H54 (cell line): ENCODE results near the gene CDC14A.
"Not testable (repeated sequence)": the region's sequence is repeated elsewhere in the genome, so short reads cannot be mapped to it uniquely, and the experiment has no call there.

Source experiments
- DNase-seq: peaks from one replicate; pipeline ENCODE4 v3.0.0; 2011; ENCODE audit warnings: low spot score, mixed read lengths; ENCODE audit not compliant: insufficient read length
- FAIRE-seq: peaks from 3 replicates; lab custom pipeline; 2011; peaks lifted over from hg19 to GRCh38; lab: Jason Lieb, UNC
- POLR2A ChIP-seq: IDR thresholded peaks from 2 replicates; pipeline ENCODE4 v1.6.1; 2011; ENCODE audit warnings: low read depth, mild to moderate bottlenecking, low read length

The CDC14A gene

GRCh38 chr1:100387657-100388350 lies 35.5 kb downstream of the CDC14A start:
- DNase-seq (no peak), FAIRE-seq (peak; percentile 33)
- no peak for TF ChIP-seq POLR2A

GRCh38 chr1:100390531-100390930 lies 38.2 kb downstream of the CDC14A start:
- no peak for DNase-seq
- FAIRE-seq, result no peak
- no peak for TF ChIP-seq POLR2A

- DNase-seq (no peak), FAIRE-seq (no peak)
- no peak for TF ChIP-seq POLR2A
These were observed 39.4 kb downstream of the CDC14A start for GRCh38 chr1:100391675-100392074.

GRCh38 chr1:100392756-100393155 lies 40.5 kb downstream of the CDC14A start:
- DNase-seq (no peak), FAIRE-seq (no peak)
- TF ChIP-seq POLR2A, result no peak

GRCh38 chr1:100394285-100394684 lies 42.0 kb downstream of the CDC14A start:
- FAIRE-seq (no peak), DNase-seq (no peak)
- no peak for TF ChIP-seq POLR2A

- no peak for DNase-seq
- FAIRE-seq, result no peak
- no peak for TF ChIP-seq POLR2A
These were observed 43.6 kb downstream of the CDC14A start for GRCh38 chr1:100395913-100396312.

GRCh38 chr1:100396651-100397050 lies 44.3 kb downstream of the CDC14A start:
- TF ChIP-seq POLR2A, result no peak
- FAIRE-seq, result no peak
- DNase-seq, result no peak

- no peak for TF ChIP-seq POLR2A
- DNase-seq (no peak), FAIRE-seq (no peak)
These were observed 45.4 kb downstream of the CDC14A start for GRCh38 chr1:100397681-100398080.

GRCh38 chr1:100398648-100399047 lies 46.3 kb downstream of the CDC14A start:
- DNase-seq (no peak), FAIRE-seq (no peak)
- no peak for TF ChIP-seq POLR2A

GRCh38 chr1:100400404-100400803 lies 48.1 kb downstream of the CDC14A start:
- DNase-seq (no peak), FAIRE-seq (peak; percentile 71)
- TF ChIP-seq POLR2A, result no peak

- no peak for TF ChIP-seq POLR2A
- DNase-seq, result no peak
- no peak for FAIRE-seq
These were observed 52.5 kb downstream of the CDC14A start for GRCh38 chr1:100404821-100405220.

GRCh38 chr1:100405902-100406301 lies 53.6 kb downstream of the CDC14A start:
- FAIRE-seq, DNase-seq: not testable (repeated sequence)

GRCh38 chr1:100407390-100407789 lies 55.1 kb downstream of the CDC14A start:
- FAIRE-seq, DNase-seq: not testable (repeated sequence)

- no peak for TF ChIP-seq POLR2A
- FAIRE-seq, result no peak
These were observed 58.7 kb downstream of the CDC14A start for GRCh38 chr1:100411019-100411418.

GRCh38 chr1:100411574-100411973 lies 59.3 kb downstream of the CDC14A start:
- DNase-seq, result no peak
- TF ChIP-seq POLR2A, result no peak
- FAIRE-seq, result no peak

More at GRCh38 chr1:100411019-100411418, 58.7 kb downstream of the CDC14A start:
- no peak for DNase-seq
